Measurements from ENCODE around the gene TCEAL7. TPM values are rescaled to one million over a fixed set of nuclear protein-coding genes. Genes with fewer than 3 reads are reported as not detected.
A peak's percentile ranks its signal among the peaks of the same experiment; 100 is the strongest.
"Not testable (repeated sequence)": the region's sequence is repeated elsewhere in the genome, so short reads cannot be mapped to it uniquely, and the experiment has no call there.

The TCEAL7 gene
- total RNA-seq, 2 experiments from 2014 or later = not detected

- H3K36me3 Mint-ChIP-seq = no peaks in the 10 kb centered on the region
- H3K9me3 Mint-ChIP-seq = no peaks in the 10 kb centered on the region
- H3K27me3 Mint-ChIP-seq = peaks cover 3% of the 10 kb centered on the region
- intact Hi-C loops (cut with micrococcal nuclease) = no loop called here
- peaks cover 9% of the 10 kb centered on the region for H3K4me1 Mint-ChIP-seq (ENCODE audit: low read depth)
- H3K4me3 Mint-ChIP-seq = peak within 1 kb of the TSS; percentile 78
- no peak within 1 kb of the TSS for H3K27ac Mint-ChIP-seq
- DNase-seq = peak; percentile 9
- ChIA-PET POLR2A (no interaction called here), CTCF (no interaction called here)
These were observed 26.2 kb downstream of the TCEAL7 start, which contains the start of gene TCEAL9 for GRCh38 chrX:103356130-103356798. TCEAL9 (plus strand) TSS chrX:103356506; CDS start chrX:103357685, 1,179 bp downstream.

- H3K36me3 Mint-ChIP-seq = no peaks in the 10 kb centered on the region
- H3K4me1 Mint-ChIP-seq (ENCODE audit: low read depth) = peaks cover 9% of the 10 kb centered on the region
- no peak for DNase-seq
- H3K27me3 Mint-ChIP-seq = peaks cover 3% of the 10 kb centered on the region
- ChIA-PET CTCF (no interaction called here), POLR2A (no interaction called here)
- no peaks in the 10 kb centered on the region for H3K9me3 Mint-ChIP-seq
- peak overlapping the region; percentile 78 for H3K4me3 Mint-ChIP-seq
- intact Hi-C loops (cut with micrococcal nuclease) = no loop called here
- H3K27ac Mint-ChIP-seq = no peak overlapping the region
These were observed 26.8 kb downstream of the TCEAL7 start for GRCh38 chrX:103356858-103357257.

- no peaks in the 10 kb centered on the region for H3K9me3 Mint-ChIP-seq
- CTCF ChIA-PET = no interaction called here
- POLR2A ChIA-PET = no interaction called here
- H3K4me1 Mint-ChIP-seq (ENCODE audit: low read depth) = peaks cover 9% of the 10 kb centered on the region
- H3K36me3 Mint-ChIP-seq = no peaks in the 10 kb centered on the region
- peaks cover 3% of the 10 kb centered on the region for H3K27me3 Mint-ChIP-seq
- no peak overlapping the region for H3K4me3 Mint-ChIP-seq
- H3K27ac Mint-ChIP-seq = no peak overlapping the region
- intact Hi-C loops (cut with micrococcal nuclease) = no loop called here
- DNase-seq = no peak
These were observed 27.8 kb downstream of the TCEAL7 start for GRCh38 chrX:103357871-103358270.

GRCh38 chrX:103359605-103360004 lies 29.6 kb downstream of the TCEAL7 start:
- H3K4me1 Mint-ChIP-seq (ENCODE audit: low read depth); H3K9me3 Mint-ChIP-seq; DNase-seq; H3K36me3 Mint-ChIP-seq; POLR2A ChIA-PET; CTCF ChIA-PET; H3K4me3 Mint-ChIP-seq; intact Hi-C loops (cut with micrococcal nuclease); H3K27me3 Mint-ChIP-seq; H3K27ac Mint-ChIP-seq: not testable (repeated sequence)

- no peaks in the 10 kb centered on the region for H3K27me3 Mint-ChIP-seq
- intact Hi-C loops (cut with micrococcal nuclease) = no loop called here
- DNase-seq = no peak
- ChIA-PET POLR2A (no interaction called here), CTCF (no interaction called here)
- H3K27ac Mint-ChIP-seq = no peak overlapping the region
- H3K36me3 Mint-ChIP-seq = no peaks in the 10 kb centered on the region
- H3K4me3 Mint-ChIP-seq = no peak overlapping the region
- peaks cover 9% of the 10 kb centered on the region for H3K4me1 Mint-ChIP-seq (ENCODE audit: low read depth)
- H3K9me3 Mint-ChIP-seq = no peaks in the 10 kb centered on the region
These were observed 30.1 kb downstream of the TCEAL7 start for GRCh38 chrX:103360092-103360491.

- DNase-seq = no peak
- ChIA-PET POLR2A (no interaction called here), CTCF (no interaction called here)
- Mint-ChIP-seq H3K27me3 (no peaks in the 10 kb centered on the region), H3K9me3 (no peaks in the 10 kb centered on the region), H3K4me3 (no peak overlapping the region), H3K27ac (no peak overlapping the region), H3K4me1 (ENCODE audit: low read depth) (peaks cover 9% of the 10 kb centered on the region), H3K36me3 (no peaks in the 10 kb centered on the region)
- intact Hi-C loops (cut with micrococcal nuclease) = no loop called here
These were observed 30.9 kb downstream of the TCEAL7 start for GRCh38 chrX:103360916-103361315.

- no peak for DNase-seq
- ChIA-PET POLR2A (no interaction called here), CTCF (no interaction called here)
These were observed 31.8 kb downstream of the TCEAL7 start for GRCh38 chrX:103361798-103362197.

GRCh38 chrX:103362474-103362873 lies 32.4 kb downstream of the TCEAL7 start:
- peaks cover 2% of the 10 kb centered on the region for H3K4me1 Mint-ChIP-seq (ENCODE audit: low read depth)
- no peak overlapping the region for H3K27ac Mint-ChIP-seq
- no peak overlapping the region for H3K4me3 Mint-ChIP-seq
- no peaks in the 10 kb centered on the region for H3K36me3 Mint-ChIP-seq
- DNase-seq = no peak
- no peaks in the 10 kb centered on the region for H3K27me3 Mint-ChIP-seq
- POLR2A ChIA-PET = no interaction called here
- CTCF ChIA-PET = no interaction called here
- intact Hi-C loops (cut with micrococcal nuclease) = no loop called here
- H3K9me3 Mint-ChIP-seq = no peaks in the 10 kb centered on the region

More at GRCh38 chrX:103361798-103362197, 31.8 kb downstream of the TCEAL7 start:
- peaks cover 3% of the 10 kb centered on the region for H3K4me1 Mint-ChIP-seq (ENCODE audit: low read depth)
- H3K27ac Mint-ChIP-seq = no peak overlapping the region
- intact Hi-C loops (cut with micrococcal nuclease) = no loop called here
- no peaks in the 10 kb centered on the region for H3K27me3 Mint-ChIP-seq
- H3K9me3 Mint-ChIP-seq = no peaks in the 10 kb centered on the region
- H3K36me3 Mint-ChIP-seq = no peaks in the 10 kb centered on the region
- H3K4me3 Mint-ChIP-seq = no peak overlapping the region

- H3K36me3 Mint-ChIP-seq = no peaks in the 10 kb centered on the region
- no peaks in the 10 kb centered on the region for H3K9me3 Mint-ChIP-seq
- no peaks in the 10 kb centered on the region for H3K4me1 Mint-ChIP-seq (ENCODE audit: low read depth)
- intact Hi-C loops (cut with micrococcal nuclease) = no loop called here
- H3K27me3 Mint-ChIP-seq = no peaks in the 10 kb centered on the region
- no peak for DNase-seq
- no peak overlapping the region for H3K4me3 Mint-ChIP-seq
- H3K27ac Mint-ChIP-seq = no peak overlapping the region
- ChIA-PET POLR2A (no interaction called here), CTCF (no interaction called here)
These were observed 33.0 kb downstream of the TCEAL7 start for GRCh38 chrX:103363046-103363445.

GRCh38 chrX:103367502-103367901 lies 37.5 kb downstream of the TCEAL7 start:
- CTCF ChIA-PET = no interaction called here

GRCh38 chrX:103369479-103369878 lies 39.4 kb downstream of the TCEAL7 start:
- H3K4me1 Mint-ChIP-seq (ENCODE audit: low read depth) = no peaks in the 10 kb centered on the region
- H3K27me3 Mint-ChIP-seq = no peaks in the 10 kb centered on the region
- no peak for DNase-seq
- no peaks in the 10 kb centered on the region for H3K9me3 Mint-ChIP-seq
- no peak overlapping the region for H3K4me3 Mint-ChIP-seq
- H3K27ac Mint-ChIP-seq = no peak overlapping the region
- CTCF ChIA-PET = no interaction called here
- H3K36me3 Mint-ChIP-seq = no peaks in the 10 kb centered on the region
- POLR2A ChIA-PET = no interaction called here
- intact Hi-C loops (cut with micrococcal nuclease) = no loop called here

More at GRCh38 chrX:103367502-103367901, 37.5 kb downstream of the TCEAL7 start:
- Mint-ChIP-seq H3K4me1 (ENCODE audit: low read depth) (no peaks in the 10 kb centered on the region), H3K36me3 (no peaks in the 10 kb centered on the region), H3K4me3 (no peak overlapping the region), H3K9me3 (no peaks in the 10 kb centered on the region), H3K27me3 (no peaks in the 10 kb centered on the region), H3K27ac (no peak overlapping the region)
- POLR2A ChIA-PET = no interaction called here
- intact Hi-C loops (cut with micrococcal nuclease) = no loop called here
- no peak for DNase-seq

- Mint-ChIP-seq H3K27me3 (no peaks in the 10 kb centered on the region), H3K4me1 (ENCODE audit: low read depth) (peaks cover 5% of the 10 kb centered on the region), H3K4me3 (no peak overlapping the region), H3K27ac (no peak overlapping the region), H3K9me3 (no peaks in the 10 kb centered on the region), H3K36me3 (no peaks in the 10 kb centered on the region)
- intact Hi-C loops (cut with micrococcal nuclease) = no loop called here
- ChIA-PET POLR2A (no interaction called here), CTCF (no interaction called here)
- no peak for DNase-seq
These were observed 42.8 kb downstream of the TCEAL7 start for GRCh38 chrX:103372886-103373285.

GRCh38 chrX:103373581-103373980 lies 43.5 kb downstream of the TCEAL7 start:
- Mint-ChIP-seq H3K36me3 (no peaks in the 10 kb centered on the region), H3K9me3 (no peaks in the 10 kb centered on the region), H3K4me3 (no peak overlapping the region), H3K27ac (no peak overlapping the region), H3K4me1 (ENCODE audit: low read depth) (peaks cover 5% of the 10 kb centered on the region), H3K27me3 (no peaks in the 10 kb centered on the region)
- ChIA-PET POLR2A (no interaction called here), CTCF (no interaction called here)
- no peak for DNase-seq
- intact Hi-C loops (cut with micrococcal nuclease) = no loop called here
